Osteocyte (in vitro differentiated cells): ENCODE data around the gene ALG3. TPM values are rescaled to one million over a fixed set of nuclear protein-coding genes. Genes with fewer than 3 reads are reported as not detected.

Source experiments
- DNase-seq: peaks from one replicate; pipeline ENCODE4 v3.0.0; 2021; ENCODE audit warnings: mixed read lengths; ENCODE audit not compliant: unreplicated experiment; ENCODE audit errors: extremely low spot score
- H3K27ac Mint-ChIP-seq: one replicate; pipeline ENCODE4 v1.8.0; 2021; ENCODE audit warnings: mild to moderate bottlenecking, mixed read lengths; ENCODE audit not compliant: unreplicated experiment
- H3K27me3 Mint-ChIP-seq: one replicate; pipeline ENCODE4 v1.8.0; 2021; ENCODE audit warnings: mixed read lengths; ENCODE audit not compliant: unreplicated experiment
- H3K36me3 Mint-ChIP-seq: one replicate; pipeline ENCODE4 v1.8.0; 2021; ENCODE audit warnings: mixed read lengths; ENCODE audit not compliant: unreplicated experiment
- H3K4me1 Mint-ChIP-seq: one replicate; pipeline ENCODE4 v1.8.0; 2021; ENCODE audit warnings: mixed read lengths; ENCODE audit not compliant: unreplicated experiment
- H3K4me3 Mint-ChIP-seq: one replicate; pipeline ENCODE4 v1.8.0; 2021; ENCODE audit warnings: mild to moderate bottlenecking, moderate library complexity, mixed read lengths; ENCODE audit not compliant: unreplicated experiment
- H3K9me3 Mint-ChIP-seq: one replicate; pipeline ENCODE4 v1.8.0; 2021; ENCODE audit warnings: mixed read lengths; ENCODE audit not compliant: unreplicated experiment
- CTCF ChIP-seq: fragments of 200-600 bp; sonication (generic); IDR thresholded peaks from 2 replicates; pipeline ENCODE4 v1.5.0; 2021; ENCODE audit warnings: antibody characterized with exemption, mild to moderate bottlenecking, moderate library complexity
- total RNA-seq: library from RNA; stranded (reverse); gene quantifications from 2 replicates; pipeline ENCODE4 v1.2.1, GENCODE V29; 2021

Gene ALG3
- total RNA-seq, 1 donor from 2014 or later, result 40.7 TPM

- Mint-ChIP-seq H3K36me3 (peaks cover 10% of the 10 kb centered on the region), H3K27ac (no peak overlapping the region), H3K4me3 (peak overlapping the region; percentile 77), H3K9me3 (no peaks in the 10 kb centered on the region), H3K4me1 (peaks cover 20% of the 10 kb centered on the region), H3K27me3 (peaks cover 25% of the 10 kb centered on the region)
- DNase-seq, result no peak
- no peak for TF ChIP-seq CTCF
Measured at GRCh38 chr3:184259878-184260723, 11.3 kb upstream of the ALG3 start.

- TF ChIP-seq CTCF, result no peak
- H3K27me3 Mint-ChIP-seq, result peaks cover 20% of the 10 kb centered on the region
- no peak overlapping the region for H3K27ac Mint-ChIP-seq
- DNase-seq, result no peak
- H3K36me3 Mint-ChIP-seq, result peaks cover 10% of the 10 kb centered on the region
- H3K4me1 Mint-ChIP-seq, result peaks cover 20% of the 10 kb centered on the region
- H3K9me3 Mint-ChIP-seq, result no peaks in the 10 kb centered on the region
- peak overlapping the region; percentile 43 for H3K4me3 Mint-ChIP-seq
Measured at GRCh38 chr3:184259396-184259877, 10.7 kb upstream of the ALG3 start.

- Mint-ChIP-seq H3K4me1 (peaks cover 20% of the 10 kb centered on the region), H3K27me3 (peaks cover 19% of the 10 kb centered on the region), H3K4me3 (no peak overlapping the region), H3K36me3 (peaks cover 10% of the 10 kb centered on the region), H3K9me3 (no peaks in the 10 kb centered on the region), H3K27ac (no peak overlapping the region)
- DNase-seq, result no peak
- TF ChIP-seq CTCF, result no peak
Measured at GRCh38 chr3:184258926-184259325, 10.2 kb upstream of the ALG3 start.

GRCh38 chr3:184257083-184257915 lies 8.5 kb upstream of the ALG3 start:
- TF ChIP-seq CTCF, result no peak
- peaks cover 17% of the 10 kb centered on the region for H3K4me1 Mint-ChIP-seq
- no peak overlapping the region for H3K4me3 Mint-ChIP-seq
- H3K9me3 Mint-ChIP-seq, result no peaks in the 10 kb centered on the region
- no peak for DNase-seq
- H3K27ac Mint-ChIP-seq, result no peak overlapping the region
- H3K27me3 Mint-ChIP-seq, result peaks cover 13% of the 10 kb centered on the region
- peaks cover 10% of the 10 kb centered on the region for H3K36me3 Mint-ChIP-seq
